GM21786 (cell line): ENCODE results near the gene CBX6.

ENCODE experiments used
- ATAC-seq: cut with Tn5 transposase; IDR thresholded peaks from one replicate; pipeline ENCODE4 v1.9.1; 2021; ENCODE audit not compliant: unreplicated experiment

The CBX6 gene

GRCh38 chr22:38873469-38874411 is 1.7 kb upstream of the CBX6 start:
- ATAC-seq, result no peak

DNA sequence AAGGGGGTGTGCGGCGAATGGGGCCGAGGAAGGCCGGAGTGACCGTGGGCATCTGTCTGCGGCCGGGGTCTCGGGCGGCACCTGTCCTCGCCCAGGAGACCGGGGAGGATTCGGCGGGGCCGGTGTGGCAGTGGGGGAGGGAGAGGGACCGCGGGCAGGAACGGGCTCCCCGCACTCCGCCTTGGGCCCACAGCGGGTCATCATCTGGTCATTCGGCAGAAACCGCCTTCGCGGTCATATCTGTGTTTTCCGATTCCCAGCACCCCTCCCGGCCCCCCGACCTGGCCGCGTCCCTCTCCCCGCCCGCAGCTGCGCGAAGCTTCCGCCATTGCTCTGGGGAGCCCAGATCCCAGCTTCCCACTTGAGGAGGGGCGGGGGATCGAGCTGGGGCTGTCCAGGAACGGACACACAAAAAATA is 824 bp upstream of the CBX6 start:
- ATAC-seq, result no peak

DNA sequence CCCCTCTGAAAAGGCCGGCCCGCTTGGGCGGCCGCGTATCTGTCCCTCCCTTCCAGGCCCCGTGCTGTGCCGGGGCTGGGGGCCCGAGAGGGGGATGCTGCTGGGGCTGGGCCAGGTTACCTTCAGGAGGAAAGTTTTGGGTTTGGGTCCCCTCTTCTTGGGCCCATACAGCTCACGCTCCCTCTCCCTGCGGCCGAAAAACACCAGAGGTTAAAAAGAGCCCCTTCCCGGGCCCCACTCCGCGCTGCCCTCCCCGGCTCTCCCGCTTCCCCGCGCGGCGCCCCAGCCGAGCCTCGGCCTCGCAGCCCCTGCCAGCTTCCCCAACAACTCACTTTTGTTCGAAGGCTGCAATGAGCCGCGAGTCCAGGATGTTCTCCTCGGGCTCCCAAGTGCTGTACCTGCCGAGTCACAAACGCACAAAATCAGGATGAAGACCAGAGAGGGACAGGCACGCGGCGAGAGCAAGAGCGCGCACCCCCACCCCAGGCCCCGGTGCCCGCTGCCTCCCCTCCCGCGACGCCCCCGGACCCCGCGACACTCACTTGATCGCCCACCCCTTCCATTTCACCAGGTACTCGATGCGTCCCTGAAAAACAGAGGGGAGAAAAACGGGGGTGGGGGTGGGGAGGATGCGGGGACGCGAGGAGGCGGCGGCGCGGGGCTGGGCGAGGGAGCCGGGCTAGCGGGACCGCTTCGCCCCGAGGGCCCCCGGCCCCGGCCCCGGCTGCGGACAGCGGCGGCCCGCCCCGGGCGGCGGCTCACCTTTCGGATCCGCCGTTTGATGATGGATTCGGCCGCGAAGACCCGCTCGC is 450 bp downstream of the CBX6 start:
- no peak for ATAC-seq

- ATAC-seq, result no peak
These were observed 1.1 kb downstream of the CBX6 start for GRCh38 chr22:38870791-38871359.

- no peak for ATAC-seq
These were observed 1.7 kb downstream of the CBX6 start for GRCh38 chr22:38870312-38870741.

GRCh38 chr22:38869663-38870062 is 2.4 kb downstream of the CBX6 start:
- no peak for ATAC-seq

GRCh38 chr22:38868886-38869381 is 3.1 kb downstream of the CBX6 start:
- ATAC-seq, result no peak

GRCh38 chr22:38868286-38868721 is 3.7 kb downstream of the CBX6 start:
- ATAC-seq, result no peak

DNA sequence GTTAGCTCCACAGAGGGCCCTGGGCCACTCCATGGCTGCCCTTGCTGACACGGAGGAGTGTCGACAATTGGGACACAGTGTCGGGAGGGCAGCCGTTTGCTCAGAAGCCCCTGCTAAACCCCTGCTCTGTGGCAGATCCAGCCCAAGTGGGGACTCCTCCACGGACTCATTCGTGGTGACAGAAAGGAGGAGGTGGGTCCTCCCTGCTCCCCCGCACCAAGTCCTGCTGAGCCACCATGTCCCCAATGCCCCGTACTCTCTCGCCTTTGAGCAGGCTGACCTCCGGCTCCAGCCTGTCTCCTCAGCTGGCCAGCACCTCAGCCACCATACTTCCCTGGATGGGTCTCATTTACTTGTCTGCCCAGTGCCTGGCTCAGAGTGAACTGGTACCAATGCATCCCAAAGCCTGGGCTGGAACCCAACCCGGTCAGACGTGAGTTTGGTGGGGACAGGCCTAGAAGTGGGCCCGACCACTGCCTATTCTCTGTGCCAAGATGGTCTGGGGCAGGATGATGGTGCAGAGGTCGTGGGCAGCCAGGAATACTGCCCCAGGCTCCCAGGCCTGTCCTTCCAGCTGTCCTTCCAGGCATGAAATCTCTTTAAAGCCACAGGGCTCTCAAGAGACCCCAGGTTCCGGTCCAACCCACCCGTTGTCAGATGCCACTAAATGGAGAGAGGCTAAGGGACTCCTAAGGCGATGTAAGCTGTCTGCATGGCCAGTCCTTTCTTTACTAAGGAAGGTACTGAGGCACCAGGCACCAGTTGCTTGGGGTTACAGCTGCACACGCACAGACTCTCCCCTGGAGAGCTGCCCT is 4.3 kb downstream of the CBX6 start:
- ATAC-seq, result no peak

DNA sequence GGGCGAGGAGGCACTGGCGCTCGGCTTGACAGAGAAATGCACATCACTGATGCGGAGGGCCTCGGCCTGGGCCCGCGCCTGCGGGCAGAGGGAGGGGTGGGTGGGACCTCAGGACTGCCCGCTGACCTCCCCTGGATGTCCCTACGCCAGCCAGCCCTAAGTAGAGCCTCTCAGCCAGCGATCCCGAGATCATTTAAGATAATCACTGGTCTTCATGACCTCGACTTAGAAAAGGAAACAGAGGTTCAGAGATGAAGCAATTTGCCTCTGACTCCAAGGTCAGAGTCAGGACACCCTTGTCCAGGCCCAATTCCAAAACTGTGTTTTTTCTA is 4.9 kb downstream of the CBX6 start:
- no peak for ATAC-seq

GRCh38 chr22:38866399-38867123 is 5.5 kb downstream of the CBX6 start:
- no peak for ATAC-seq

GRCh38 chr22:38866024-38866398 is 6.0 kb downstream of the CBX6 start:
- ATAC-seq, result no peak

- ATAC-seq, result no peak
These were observed 6.6 kb downstream of the CBX6 start for GRCh38 chr22:38865201-38866023.

- no peak for ATAC-seq
These were observed 7.4 kb downstream of the CBX6 start for GRCh38 chr22:38864361-38865191.

DNA sequence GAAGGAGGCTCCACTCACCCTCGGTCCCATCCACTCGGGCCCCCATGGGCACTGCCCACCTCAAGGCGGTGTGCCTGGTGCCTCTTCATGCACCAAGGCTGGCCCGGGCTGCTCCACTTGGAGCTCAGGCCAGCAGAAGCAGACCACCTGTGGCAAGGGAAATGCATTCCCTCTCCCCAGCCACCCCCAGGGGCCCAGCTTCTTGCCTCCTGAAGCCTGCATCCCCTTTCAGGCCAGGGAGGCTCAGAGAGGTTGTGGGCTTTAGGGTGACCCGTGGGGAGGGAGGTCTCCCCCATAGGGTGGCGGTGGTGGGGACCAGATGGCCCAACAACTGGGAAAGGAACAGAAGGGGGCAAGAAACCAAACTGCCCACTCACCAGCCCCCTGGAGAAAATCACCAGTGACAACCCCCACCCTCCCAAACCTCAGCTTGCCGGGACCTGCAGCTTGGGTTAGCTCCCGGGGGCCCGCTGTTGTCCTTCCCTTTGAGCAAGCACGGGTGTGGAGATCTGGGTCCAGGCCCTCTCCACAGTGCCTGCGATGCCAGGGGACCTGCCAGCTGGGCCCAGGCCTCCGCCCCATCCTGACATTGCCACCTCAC is 8.4 kb downstream of the CBX6 start:
- no peak for ATAC-seq

DNA sequence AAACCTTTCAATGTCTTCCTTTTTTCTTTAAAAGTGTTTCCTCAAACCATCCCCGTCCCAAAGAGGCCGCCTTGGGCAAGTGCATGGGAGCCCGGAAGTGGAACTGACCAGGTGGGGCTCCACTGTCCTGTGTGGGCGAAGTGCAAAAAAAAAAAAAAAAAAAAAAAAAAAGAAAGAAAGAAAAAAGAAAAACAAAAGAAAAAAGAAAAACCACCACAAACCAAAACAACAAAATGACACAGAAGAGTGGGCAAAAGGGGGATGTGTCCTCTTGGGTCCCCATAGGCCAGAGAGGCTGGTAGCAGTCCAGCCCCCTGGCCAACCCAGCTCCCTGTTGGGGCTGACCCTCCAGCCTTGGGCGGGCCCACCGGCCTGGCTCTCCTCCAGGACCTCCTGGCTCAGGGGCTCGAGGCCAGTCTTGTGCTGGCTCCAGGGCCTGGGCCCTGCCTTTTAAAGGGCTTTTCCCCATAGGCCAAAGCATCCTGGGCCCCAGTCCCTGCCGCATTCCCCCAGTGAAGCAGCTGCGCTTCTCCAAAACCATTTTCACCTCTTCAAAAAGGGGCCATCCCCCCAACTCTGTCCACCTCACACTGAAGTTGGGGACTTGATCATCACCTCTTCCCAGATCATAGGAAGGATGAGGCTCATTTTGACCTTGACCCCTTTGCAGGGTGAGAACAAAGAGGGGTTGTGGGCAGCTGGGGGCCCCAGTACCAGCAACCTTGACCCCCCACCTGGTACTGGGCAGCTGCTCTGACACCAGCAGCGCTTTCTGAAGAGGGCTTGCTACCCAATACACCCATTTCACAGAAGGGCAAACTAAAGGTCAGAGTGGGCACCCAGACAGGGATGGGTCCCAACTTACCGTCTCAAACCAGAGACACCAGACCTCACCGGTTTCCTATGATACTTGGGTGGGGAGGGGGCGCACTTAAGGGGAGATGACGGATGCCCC is 9.4 kb downstream of the CBX6 start:
- ATAC-seq, result no peak

DNA sequence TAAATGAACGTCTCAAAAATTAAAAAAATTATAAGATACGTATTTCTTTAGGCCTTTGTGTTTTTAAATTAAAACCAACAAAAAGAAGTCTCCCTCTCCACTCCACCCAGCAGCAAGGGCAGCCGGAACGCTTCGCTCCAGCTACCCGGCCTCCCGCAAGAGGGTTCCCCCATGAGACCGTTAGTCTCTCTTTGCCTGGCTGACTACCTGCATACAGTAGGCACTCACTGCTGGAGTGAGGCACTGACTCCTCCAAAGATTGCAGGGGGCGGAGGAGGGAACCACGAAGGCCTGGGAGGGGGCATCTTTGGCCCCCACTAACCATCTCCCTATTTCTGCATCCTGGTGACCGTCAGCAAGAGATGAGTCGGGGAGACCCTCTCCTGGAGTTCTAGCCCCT is 10.1 kb downstream of the CBX6 start:
- no peak for ATAC-seq
